K562 (cell line): Measurements from ENCODE around the gene TENT4B. TPM values are rescaled to one million over a fixed set of nuclear protein-coding genes. Genes with fewer than 3 reads are reported as not detected.

Experiments
- ATAC-seq: fragments of 200-7000 bp; cut with Tn5 transposase; 3 replicates; pipeline ENCODE4 v1.9.1; 2020; ENCODE audit warnings: moderate library complexity
- BruUV-seq: library from RNA; stranded (reverse); fragments of 400-500 nt; replicated peaks from 2 replicates; lab custom pipeline; 2021; lab: Mats Ljungman, UMichigan
- CTCF ChIA-PET: fragments of 300-600 bp; formaldehyde crosslinking; extraction: SDS; loops from one replicate; lab custom pipeline; 2021; ENCODE audit warnings: low intra/inter-chr PET ratio; lab: Yijun Ruan, JAX
- POLR2A ChIA-PET: fragments of 300-600, 350-650 bp; sonication (Branson Sonifier 250); formaldehyde crosslinking; extraction: SDS; loops from one replicate; lab custom pipeline; 2021; ENCODE audit warnings: antibody characterized with exemption, inconsistent platforms; lab: Yijun Ruan, JAX
- DNase-seq, 4 experiments: peaks; one replicate each; pipeline versions ENCODE4 v3.0.0 to v3.0.0-alpha.2; 2011 to 2018; ENCODE audit warnings: low spot score in 3 of 4, mixed read lengths in 3 of 4; ENCODE audit errors: extremely low read depth in 1 of 4
- FAIRE-seq: peaks from 2 replicates; lab custom pipeline; 2011; peaks lifted over from hg19 to GRCh38; lab: Jason Lieb, UNC
- H2AFZ ChIP-seq: 2 replicates; pipeline ENCODE4 v1.6.0; 2011; ENCODE audit warnings: low read depth, low read length, control low read depth, inconsistent platforms
- H3K27ac ChIP-seq: fragments of 200-600 bp; 3 replicates; pipeline ENCODE4 v1.8.0; 2011; ENCODE audit warnings: low read depth, mild to moderate bottlenecking, control low read depth, inconsistent platforms, low read length, moderate library complexity, mixed read lengths; ENCODE audit errors: extremely low read depth
- H3K27me3 ChIP-seq, 2 experiments: fragments of 300-600 bp in 1 of 2; 2 replicates in 1 of 2; 3 replicates in 1 of 2; pipeline versions ENCODE4 v1.6.0 to v1.8.0; 2011; ENCODE audit warnings: inconsistent platforms in 2 of 2, low read length in 2 of 2, mild to moderate bottlenecking in 1 of 2, mixed read lengths in 1 of 2, moderate library complexity in 1 of 2; ENCODE audit not compliant: control insufficient read depth in 2 of 2, insufficient read depth in 2 of 2
- H3K36me3 ChIP-seq: fragments of 300-600 bp; 3 replicates; pipeline ENCODE4 v1.8.0; 2011; ENCODE audit warnings: mild to moderate bottlenecking, low read length, inconsistent platforms; ENCODE audit not compliant: control insufficient read depth, insufficient read depth
- H3K4me1 ChIP-seq, 2 experiments: fragments of 200-600 bp in 1 of 2; replicated peaks in 1 of 2; 2 replicates in 1 of 2; 3 replicates in 1 of 2; pipeline versions ENCODE4 v1.5.1 to v1.8.0; 2011; ENCODE audit warnings: inconsistent platforms in 2 of 2, low read length in 2 of 2, mild to moderate bottlenecking in 1 of 2, mixed read lengths in 1 of 2, moderate library complexity in 1 of 2; ENCODE audit not compliant: control insufficient read depth in 2 of 2, insufficient read depth in 2 of 2
- H3K4me2 ChIP-seq: 2 replicates; pipeline ENCODE4 v1.6.1; 2011; ENCODE audit warnings: low read length, control low read depth, inconsistent platforms, mixed read lengths; ENCODE audit not compliant: insufficient read depth
- H3K4me3 ChIP-seq: fragments of 200-600 bp; sonication (generic), shearing (Covaris generic); 2 replicates; pipeline ENCODE4 v1.5.1; 2016; ENCODE audit warnings: control low read depth, inconsistent platforms
- H3K79me2 ChIP-seq: fragments of 200-600 bp; 3 replicates; pipeline ENCODE4 v1.8.0; 2011; ENCODE audit warnings: low read length, inconsistent platforms; ENCODE audit not compliant: control insufficient read depth, insufficient read depth
- H3K9ac ChIP-seq, 2 experiments: 2 replicates each; pipeline versions ENCODE4 v1.6.0 to v1.6.1; 2011; ENCODE audit warnings: low read depth in 2 of 2, low read length in 2 of 2, control low read depth in 1 of 2, inconsistent platforms in 1 of 2, mild to moderate bottlenecking in 1 of 2, mixed read lengths in 1 of 2; ENCODE audit not compliant: insufficient read depth in 1 of 2
- H3K9me1 ChIP-seq: one replicate; pipeline ENCODE4 v1.6.0; 2011; ENCODE audit warnings: inconsistent platforms, mild to moderate bottlenecking, low read length, moderate library complexity; ENCODE audit not compliant: control insufficient read depth, insufficient read depth
- H3K9me3 ChIP-seq: replicated peaks from 2 replicates; pipeline ENCODE4 v1.5.1; 2011; ENCODE audit warnings: low read depth, low read length, inconsistent platforms; ENCODE audit not compliant: control insufficient read depth, insufficient read depth
- H4K20me1 ChIP-seq: replicated peaks from 2 replicates; pipeline ENCODE4 v1.6.1; 2011; ENCODE audit warnings: low read length, inconsistent platforms, mixed read lengths; ENCODE audit not compliant: control insufficient read depth, insufficient read depth
- E2F3 ChIP-seq: fragments of 250-450 bp; sonication (Bioruptor Pico); IDR thresholded peaks from 2 replicates; pipeline ENCODE4 v1.4.0; 2020; ENCODE audit warnings: mild to moderate bottlenecking
- EP300 ChIP-seq: IDR thresholded peaks from 2 replicates; pipeline ENCODE4 v1.6.1; 2012; ENCODE audit warnings: low read length, improper control_type of control experiment
- JUN ChIP-seq, 2 experiments: sonication (generic) in 1 of 2; formaldehyde crosslinking in 1 of 2; IDR thresholded peaks; 2 replicates each; pipeline versions ENCODE4 v1.6.1 to v1.8.0; 2012 to 2022; ENCODE audit warnings: borderline replicate concordance in 2 of 2, mild to moderate bottlenecking in 2 of 2, improper control_type of control experiment in 1 of 2, low read depth in 1 of 2, low read length in 1 of 2, missing genetic modification reagents in 1 of 2
- KLF10 ChIP-seq: fragments of 250-450 bp; sonication (Bioruptor Pico); IDR thresholded peaks from 2 replicates; pipeline ENCODE4 v1.6.1; 2021; ENCODE audit warnings: matching md5 sums
- PHF21A ChIP-seq: fragments of 450-650 bp; IDR thresholded peaks from 2 replicates; pipeline ENCODE4 v1.6.1; 2017; ENCODE audit warnings: low read depth, borderline replicate concordance
- WGBS: fragments of 100-300 bp; shearing (Covaris generic); methylation state at CpG from one replicate; pipeline ENCODE4 v1.1.6; 2016; ENCODE audit warnings: low coverage, mixed read lengths; ENCODE audit not compliant: insufficient coverage; ENCODE audit errors: missing lambda C conversion rate; 5-methylcytosine and 5-hydroxymethylcytosine counted together
- in situ Hi-C: fragments of 300-500 bp; cut with MboI; formaldehyde crosslinking; loops from 4 replicates; pipeline ENCODE4 v1.15.0; 2018; ENCODE audit warnings: inconsistent platforms, mixed read lengths
- intact Hi-C: fragments of 100-400 bp; cut with micrococcal nuclease; formaldehyde crosslinking; loops from 2 replicates; pipeline ENCODE4 v1.14.2; 2022
- polyA plus RNA-seq, 8 experiments: library from polyadenylated mRNA; depleted of rRNA in 4 of 8; stranded (reverse) in 5 of 8; unstranded in 3 of 8; fragments of >200 nt; fragmentation: Nextera tagmentation in 2 of 8; fragmentation: Illumina TruSeq in 1 of 8; extraction: Ambion mirVana in 2 of 8; extraction: Trizol in 1 of 8; gene quantifications; 2 replicates each; pipeline versions ENCODE4 v1.2.1 to v1.2.3, GENCODE V29; 2011 to 2014; ENCODE audit warnings: inconsistent platforms in 1 of 8, missing spikeins in 1 of 8
- total RNA-seq, 7 experiments: library from RNA; depleted of rRNA in 6 of 7; stranded (reverse); fragments of >200 nt in 6 of 7; fragmentation: Illumina TruSeq in 2 of 7; extraction: Trizol in 2 of 7; gene quantifications; 2 replicates each; pipeline versions ENCODE4 v1.2.1 to v1.2.3, GENCODE V29; 2011 to 2021; ENCODE audit warnings: low replicate concordance in 1 of 7
- TF ChIP-seq, protein P1 (sequence below): fragments of 450-650 bp; IDR thresholded peaks from 2 replicates; pipeline ENCODE4 v1.6.1; 2017; ENCODE audit warnings: mild to moderate bottlenecking, moderate library complexity
- TF ChIP-seq, protein P2 (sequence below): fragments of 250-450 bp; sonication (Bioruptor Pico); IDR thresholded peaks from 2 replicates; pipeline ENCODE4 v1.8.0; 2021; ENCODE audit warnings: mild to moderate bottlenecking, moderate library complexity

TENT4B gene
- total and polyA plus RNA-seq, 9 of the 15 experiments (the other 6 are each of a cell fraction or from before 2014, with no cell fraction given): 5.2 to 8.4 (median 7.0) TPM

DNA sequence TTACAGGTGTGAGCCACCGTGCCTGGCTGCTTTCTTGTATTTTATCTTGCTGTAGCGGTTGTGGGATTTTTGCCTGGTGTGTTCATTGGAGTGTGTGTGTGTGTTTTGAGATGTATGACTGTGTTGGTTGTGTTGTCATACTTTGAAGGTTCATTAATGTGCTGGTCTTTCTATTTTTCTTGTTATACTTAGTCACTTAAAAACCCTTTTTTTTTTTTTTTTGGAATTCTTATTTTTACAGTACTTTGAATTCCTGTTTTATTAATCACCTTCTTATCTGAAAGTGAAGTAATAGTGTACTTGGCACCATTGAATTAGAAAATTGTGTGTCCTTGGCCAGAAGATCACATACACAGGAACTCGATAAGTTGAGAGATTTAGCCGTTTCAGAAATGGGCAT, 30.2 kb downstream of the TENT4B start:
- no peaks in the 10 kb centered on the region for H3K4me1 ChIP-seq
- H4K20me1 ChIP-seq: peaks cover 6% of the 10 kb centered on the region; the same call in 1 of the 2 replicates
- H3K27ac ChIP-seq: no peak overlapping the region
- CTCF ChIA-PET: no interaction called here
- no peak for ATAC-seq
- H3K9me1 ChIP-seq: no peaks in the 10 kb centered on the region
- TF ChIP-seq, protein P1, sequence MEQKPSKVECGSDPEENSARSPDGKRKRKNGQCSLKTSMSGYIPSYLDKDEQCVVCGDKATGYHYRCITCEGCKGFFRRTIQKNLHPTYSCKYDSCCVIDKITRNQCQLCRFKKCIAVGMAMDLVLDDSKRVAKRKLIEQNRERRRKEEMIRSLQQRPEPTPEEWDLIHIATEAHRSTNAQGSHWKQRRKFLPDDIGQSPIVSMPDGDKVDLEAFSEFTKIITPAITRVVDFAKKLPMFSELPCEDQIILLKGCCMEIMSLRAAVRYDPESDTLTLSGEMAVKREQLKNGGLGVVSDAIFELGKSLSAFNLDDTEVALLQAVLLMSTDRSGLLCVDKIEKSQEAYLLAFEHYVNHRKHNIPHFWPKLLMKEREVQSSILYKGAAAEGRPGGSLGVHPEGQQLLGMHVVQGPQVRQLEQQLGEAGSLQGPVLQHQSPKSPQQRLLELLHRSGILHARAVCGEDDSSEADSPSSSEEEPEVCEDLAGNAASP: no peak
- TF ChIP-seq, protein P2, sequence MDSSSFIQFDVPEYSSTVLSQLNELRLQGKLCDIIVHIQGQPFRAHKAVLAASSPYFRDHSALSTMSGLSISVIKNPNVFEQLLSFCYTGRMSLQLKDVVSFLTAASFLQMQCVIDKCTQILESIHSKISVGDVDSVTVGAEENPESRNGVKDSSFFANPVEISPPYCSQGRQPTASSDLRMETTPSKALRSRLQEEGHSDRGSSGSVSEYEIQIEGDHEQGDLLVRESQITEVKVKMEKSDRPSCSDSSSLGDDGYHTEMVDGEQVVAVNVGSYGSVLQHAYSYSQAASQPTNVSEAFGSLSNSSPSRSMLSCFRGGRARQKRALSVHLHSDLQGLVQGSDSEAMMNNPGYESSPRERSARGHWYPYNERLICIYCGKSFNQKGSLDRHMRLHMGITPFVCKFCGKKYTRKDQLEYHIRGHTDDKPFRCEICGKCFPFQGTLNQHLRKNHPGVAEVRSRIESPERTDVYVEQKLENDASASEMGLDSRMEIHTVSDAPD (CRISPR knock-in tag): no peak
- TF ChIP-seq E2F3 (CRISPR knock-in tag): no peak
- TF ChIP-seq PHF21A: no peak
- no peak for TF ChIP-seq KLF10 (CRISPR knock-in tag)
- TF ChIP-seq EP300: no peak
- no peak for TF ChIP-seq JUN (IDR thresholded peaks at IDR 0.05; ENCODE audit: borderline replicate concordance, low read depth, low read length)
- no peak for TF ChIP-seq JUN (CRISPR knock-in tag; IDR thresholded peaks at IDR 0.05; ENCODE audit: borderline replicate concordance)
- TF ChIP-seq, all 486 proteins: peak for 0
- no peak for DNase-seq
- H3K4me2 ChIP-seq: no peak overlapping the region
- no peaks in the 10 kb centered on the region for H3K9me3 ChIP-seq
- POLR2A ChIA-PET: no interaction called here
- H2AFZ ChIP-seq: no peak overlapping the region
- FAIRE-seq: no peak
- BruUV-seq: no TSS peak
- no peak overlapping the region for H3K4me3 ChIP-seq
- WGBS: 75% methylated on average over 4 of the region's 4 CpGs
- in situ Hi-C loops: no loop called here
- H3K9ac ChIP-seq: no peak overlapping the region
- intact Hi-C loops: no loop called here
- peaks cover 18% of the 10 kb centered on the region for H3K79me2 ChIP-seq
- no peaks in the 10 kb centered on the region for H3K36me3 ChIP-seq
- no peaks in the 10 kb centered on the region for H3K27me3 ChIP-seq
